Adrenal gland (tissue), 12 donors: ENCODE measurements around the gene IFT22. TPM values are rescaled to one million over a fixed set of nuclear protein-coding genes. Genes with fewer than 3 reads are reported as not detected.

Experiments
- polyA plus RNA-seq, 3 donors: library from polyadenylated mRNA; stranded (reverse); fragments of 200-250 nt in 2 of 3; fragments of 350-450 nt in 1 of 3; fragmentation: Illumina TruSeq in 1 of 3; extraction: RNeasy Lipid Tissue Mini Kit (QIAGEN cat#74804) in 1 of 3; gene quantifications; one replicate each; pipeline ENCODE4 v1.2.3, GENCODE V29; 2013 to 2014
- small RNA-seq, 2 donors: library from RNA; depleted of rRNA; stranded (forward); fragments of <200 nt; gene quantifications; one replicate each; pipeline ENCODE3, GENCODE V24; 2016
- total RNA-seq, 9 donors: library from RNA; depleted of rRNA in 4 of 9; stranded (reverse); fragments of >200 nt in 4 of 9; fragments of 120-200 nt in 1 of 9; fragmentation: NEBNext Ultra II Directional in 1 of 9; extraction: Animal tissue kit (Norgen Biotek cat#: 25700) in 1 of 9; gene quantifications; one replicate each; pipeline versions ENCODE4 v1.1.0 to v1.2.4, GENCODE V29; 2013 to 2023
- donor health status: healthy with polysubstance abuse.
- donor health status: Bipolar disorder and iron deficiency.
- donor health status: DM: yes; HTN: yes; CAD: no.
- donor health status: DM: no; HTN: no; CAD: no.
- donor health status: DM: no; HTN: no; CAD: no.
- donor health status: DM: yes; HTN: yes; CAD: no.

IFT22 gene
- total and polyA plus RNA-seq, 12 donors, result 14.7 to 72.2 (median 32.8) TPM

Small RNAs within 50 kb of the gene (small RNA-seq; reads per million reads assigned to genes)
- gene RNU6-1104P, result 0 to 0.12 reads per million in 2 donors

Other genes with a start within 250 kb of the IFT22 start
- 10 to 100 TPM; 10.6 to 57.3 (median 29.5) TPM for gene TRIM56, start 236.3 kb downstream of the IFT22 start, total RNA-seq
- gene TRIM56, start 236.3 kb downstream of the IFT22 start, polyA plus RNA-seq, result 10 to 100 TPM in 2 of 3 donors, 1 to 10 TPM in 1; 8.3 to 24.1 (median 16.3) TPM
- 100 to 1,000 TPM in 1 of 9 donors, 10 to 100 TPM in 6, 1 to 10 TPM in 2; 4.8 to 118 (median 18.8) TPM for gene SERPINE1, start 194.7 kb downstream of the IFT22 start, total RNA-seq
- gene SERPINE1, start 194.7 kb downstream of the IFT22 start, polyA plus RNA-seq, result 10 to 100 TPM in 2 of 3 donors, 1 to 10 TPM in 1; 9.1 to 23.1 (median 23.0) TPM
- gene AP1S1, start 167.3 kb downstream of the IFT22 start, total RNA-seq, result 100 to 1,000 TPM in 1 of 9 donors, 10 to 100 TPM in 8; 26.9 to 190 (median 45.8) TPM
- gene AP1S1, start 167.3 kb downstream of the IFT22 start, polyA plus RNA-seq, result 10 to 100 TPM; 20.4 to 35.4 (median 30.0) TPM
- 10 to 100 TPM in 2 of 9 donors, 1 to 10 TPM in 3, under 1 TPM in 1, not detected in 3; 0.97 to 14.3 (median 3.3) TPM for gene VGF, start 156.2 kb downstream of the IFT22 start, total RNA-seq
- gene VGF, start 156.2 kb downstream of the IFT22 start, polyA plus RNA-seq, result 10 to 100 TPM in 1 of 3 donors, 1 to 10 TPM in 2; 1.9 to 12.8 (median 4.6) TPM
- under 1 TPM in 1 of 9 donors, not detected in 8; 0.14 TPM for gene NAT16, start 141.5 kb downstream of the IFT22 start, total RNA-seq
- gene NAT16, start 141.5 kb downstream of the IFT22 start, polyA plus RNA-seq, result not detected
- gene MOGAT3, start 120.8 kb downstream of the IFT22 start, total RNA-seq, result not detected
- not detected for gene MOGAT3, start 120.8 kb downstream of the IFT22 start, polyA plus RNA-seq
- 10 to 100 TPM; 24.1 to 62.2 (median 50.8) TPM for gene PLOD3, start 104.2 kb downstream of the IFT22 start, total RNA-seq
- 10 to 100 TPM; 35.4 to 59.8 (median 54.4) TPM for gene PLOD3, start 104.2 kb downstream of the IFT22 start, polyA plus RNA-seq
- gene ZNHIT1, start 103.6 kb downstream of the IFT22 start, total RNA-seq, result 100 to 1,000 TPM in 4 of 9 donors, 10 to 100 TPM in 5; 69.0 to 142 (median 95.7) TPM
- 100 to 1,000 TPM in 2 of 3 donors, 10 to 100 TPM in 1; 34.7 to 228 (median 177) TPM for gene ZNHIT1, start 103.6 kb downstream of the IFT22 start, polyA plus RNA-seq
- 1 to 10 TPM; 2.0 to 7.8 (median 3.6) TPM for gene CLDN15, start 84.0 kb downstream of the IFT22 start, total RNA-seq
- gene CLDN15, start 84.0 kb downstream of the IFT22 start, polyA plus RNA-seq, result 10 to 100 TPM in 1 of 3 donors, 1 to 10 TPM in 1, under 1 TPM in 1; 0.70 to 10.9 (median 6.5) TPM
- gene FIS1, start 76.7 kb downstream of the IFT22 start, total RNA-seq, result 100 to 1,000 TPM; 216 to 439 (median 287) TPM
- 100 to 1,000 TPM; 158 to 230 (median 168) TPM for gene FIS1, start 76.7 kb downstream of the IFT22 start, polyA plus RNA-seq
- gene COL26A1, start 41.1 kb upstream of the IFT22 start, total RNA-seq, result 10 to 100 TPM in 2 of 9 donors, 1 to 10 TPM in 7; 1.8 to 18.8 (median 5.0) TPM
- gene COL26A1, start 41.1 kb upstream of the IFT22 start, polyA plus RNA-seq, result 10 to 100 TPM in 1 of 3 donors, 1 to 10 TPM in 1, under 1 TPM in 1; 0.64 to 15.0 (median 3.4) TPM